ENCODE measurements around the gene ATP1B3.

GRCh38 chr3:141849056-141849815 is 27.2 kb upstream of the ATP1B3 start:
- no peak for TF ChIP-seq CTCF (IDR thresholded peaks at IDR 0.05)
- no peak for TF ChIP-seq POLR2A (IDR thresholded peaks at IDR 0.05)
